ENCODE results near the gene XRN1.

DNA sequence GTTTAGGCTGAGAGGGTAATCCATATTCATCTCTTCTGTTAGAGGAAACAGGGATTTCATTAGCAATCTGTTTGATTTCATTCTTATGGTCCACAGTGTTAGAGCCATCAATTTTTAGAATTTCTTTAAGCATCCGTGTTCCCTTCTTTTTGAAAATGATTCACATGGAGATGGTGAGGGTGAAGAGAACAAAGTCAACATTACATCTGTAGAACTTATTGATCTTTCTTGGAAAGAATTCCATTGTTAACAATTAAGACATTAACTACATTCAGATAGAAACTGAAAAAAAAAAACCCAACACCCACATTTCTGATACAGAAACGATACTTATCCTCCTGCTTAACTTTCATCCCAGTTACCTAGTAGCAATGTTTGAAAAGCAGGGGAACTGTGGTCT lies 115.4 kb downstream of the XRN1 start:
- TF ChIP-seq, protein P1, sequence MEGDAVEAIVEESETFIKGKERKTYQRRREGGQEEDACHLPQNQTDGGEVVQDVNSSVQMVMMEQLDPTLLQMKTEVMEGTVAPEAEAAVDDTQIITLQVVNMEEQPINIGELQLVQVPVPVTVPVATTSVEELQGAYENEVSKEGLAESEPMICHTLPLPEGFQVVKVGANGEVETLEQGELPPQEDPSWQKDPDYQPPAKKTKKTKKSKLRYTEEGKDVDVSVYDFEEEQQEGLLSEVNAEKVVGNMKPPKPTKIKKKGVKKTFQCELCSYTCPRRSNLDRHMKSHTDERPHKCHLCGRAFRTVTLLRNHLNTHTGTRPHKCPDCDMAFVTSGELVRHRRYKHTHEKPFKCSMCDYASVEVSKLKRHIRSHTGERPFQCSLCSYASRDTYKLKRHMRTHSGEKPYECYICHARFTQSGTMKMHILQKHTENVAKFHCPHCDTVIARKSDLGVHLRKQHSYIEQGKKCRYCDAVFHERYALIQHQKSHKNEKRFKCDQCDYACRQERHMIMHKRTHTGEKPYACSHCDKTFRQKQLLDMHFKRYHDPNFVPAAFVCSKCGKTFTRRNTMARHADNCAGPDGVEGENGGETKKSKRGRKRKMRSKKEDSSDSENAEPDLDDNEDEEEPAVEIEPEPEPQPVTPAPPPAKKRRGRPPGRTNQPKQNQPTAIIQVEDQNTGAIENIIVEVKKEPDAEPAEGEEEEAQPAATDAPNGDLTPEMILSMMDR (IDR thresholded peaks at IDR 0.05; ENCODE audit: insufficient read depth, low read depth, low read length): no peak
- TF ChIP-seq EZH2 (IDR thresholded peaks at IDR 0.05; ENCODE audit: insufficient read depth, low read length): no peak
